Measurements from ENCODE around the gene EXT2.

The EXT2 gene

DNA sequence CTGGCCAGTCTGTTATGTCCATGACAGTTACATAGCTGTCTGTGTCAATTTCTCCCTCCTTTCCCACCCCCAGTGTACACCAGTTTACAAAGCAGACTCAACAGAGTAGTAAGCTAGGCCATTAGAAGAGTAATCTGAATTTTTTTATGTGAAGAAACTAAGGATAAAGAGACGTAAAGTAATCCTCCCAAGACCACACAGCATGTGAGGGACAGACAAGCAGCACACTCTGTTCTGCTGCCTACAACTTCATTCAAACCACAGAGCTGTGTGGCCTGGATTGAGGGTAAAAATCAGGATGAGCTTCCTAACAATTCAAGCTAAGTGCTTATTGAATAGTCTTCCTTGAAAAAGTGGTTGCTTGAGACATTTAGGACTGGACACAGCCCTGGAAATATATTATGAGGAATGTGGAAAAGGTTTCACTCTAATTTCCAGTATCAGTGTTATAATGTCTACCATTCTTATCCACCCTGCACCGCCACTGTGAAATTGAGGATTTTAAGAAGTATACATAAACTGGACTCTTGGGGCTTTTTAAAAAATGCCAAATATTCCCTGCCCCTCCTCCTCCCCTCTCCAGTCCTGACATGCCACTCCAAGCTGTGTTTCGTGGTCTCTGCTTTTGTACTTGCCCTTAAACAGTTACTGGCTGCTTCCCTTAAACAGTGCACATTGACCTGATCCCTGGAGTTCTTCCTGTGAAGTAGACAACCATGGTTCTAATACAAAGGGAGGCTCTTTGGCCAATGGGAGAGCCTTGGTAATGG lies 40.9 kb downstream of the EXT2 start:
- no peak for DNase-seq

- DNase-seq: no peak
These were observed 41.6 kb downstream of the EXT2 start for GRCh38 chr11:44137057-44137456.

GRCh38 chr11:44138286-44138685 lies 42.8 kb downstream of the EXT2 start:
- DNase-seq: no peak

GRCh38 chr11:44138980-44139379 lies 43.5 kb downstream of the EXT2 start:
- no peak for DNase-seq

DNA sequence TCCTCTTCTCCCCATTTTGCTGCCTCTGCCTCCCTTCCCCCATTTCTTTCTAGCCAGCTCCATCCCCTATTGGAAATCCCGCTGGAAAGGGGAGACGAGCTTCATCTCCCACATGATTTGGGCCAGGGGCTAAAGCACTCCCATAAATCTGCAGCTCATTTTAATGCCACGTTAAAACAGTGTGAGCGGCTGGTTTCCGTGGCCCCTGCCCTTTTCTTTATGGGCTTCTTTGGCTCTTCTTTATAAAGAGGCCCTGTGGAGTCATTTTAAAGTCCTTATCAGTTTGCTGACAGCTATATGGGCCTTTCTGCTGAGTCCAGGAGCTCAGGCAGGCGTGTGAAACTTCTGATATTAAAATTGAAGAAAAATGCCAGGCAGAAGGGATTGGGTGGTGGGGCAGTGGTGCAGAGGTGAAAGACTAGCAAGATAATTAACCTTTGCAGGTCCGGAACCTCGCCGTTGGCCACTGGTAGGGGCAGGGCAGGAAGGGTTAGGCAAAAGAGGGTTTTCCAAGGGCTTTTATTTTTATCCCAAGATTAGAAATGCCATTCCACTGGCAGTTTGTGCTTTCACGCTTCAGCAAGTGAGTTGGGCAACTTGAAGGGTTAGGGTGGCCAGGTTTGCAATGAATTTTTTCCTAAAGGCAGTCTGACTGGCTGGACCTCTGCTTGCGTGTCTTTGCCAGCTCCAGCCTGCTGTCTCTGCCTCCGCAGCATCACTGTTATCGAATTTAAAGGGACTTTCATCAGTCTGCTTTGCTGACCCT lies 44.3 kb downstream of the EXT2 start:
- DNase-seq: no peak

GRCh38 chr11:44140372-44140771 lies 44.9 kb downstream of the EXT2 start:
- no peak for DNase-seq

- no peak for DNase-seq
These were observed 45.3 kb downstream of the EXT2 start for GRCh38 chr11:44140805-44141204.

- DNase-seq: no peak
These were observed 48.8 kb downstream of the EXT2 start for GRCh38 chr11:44143987-44144909.

- DNase-seq: no peak
These were observed 49.7 kb downstream of the EXT2 start for GRCh38 chr11:44145011-44145775.

- no peak for DNase-seq
These were observed 51.5 kb downstream of the EXT2 start for GRCh38 chr11:44146931-44147330.

DNA sequence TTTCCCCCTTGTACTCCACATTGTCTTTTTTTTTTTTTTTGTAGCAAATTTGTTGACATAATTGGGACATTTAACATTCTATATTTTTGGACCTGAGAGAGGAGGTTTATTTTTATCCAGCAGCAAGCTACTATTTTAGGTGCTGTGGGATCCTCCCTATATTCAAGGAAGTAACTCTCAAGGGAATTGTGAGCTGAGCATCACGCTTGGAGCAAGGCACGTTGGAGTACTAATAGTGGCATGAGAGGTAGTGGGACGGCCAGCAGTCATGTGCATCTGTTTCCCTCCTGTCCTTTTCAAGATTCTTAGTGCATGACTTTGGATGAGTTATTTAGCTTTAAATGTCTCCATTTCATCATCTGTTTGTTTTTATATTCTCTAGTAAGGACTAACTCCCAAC lies 52.3 kb downstream of the EXT2 start:
- no peak for DNase-seq

GRCh38 chr11:44149651-44150050 lies 54.2 kb downstream of the EXT2 start:
- DNase-seq: no peak

DNA sequence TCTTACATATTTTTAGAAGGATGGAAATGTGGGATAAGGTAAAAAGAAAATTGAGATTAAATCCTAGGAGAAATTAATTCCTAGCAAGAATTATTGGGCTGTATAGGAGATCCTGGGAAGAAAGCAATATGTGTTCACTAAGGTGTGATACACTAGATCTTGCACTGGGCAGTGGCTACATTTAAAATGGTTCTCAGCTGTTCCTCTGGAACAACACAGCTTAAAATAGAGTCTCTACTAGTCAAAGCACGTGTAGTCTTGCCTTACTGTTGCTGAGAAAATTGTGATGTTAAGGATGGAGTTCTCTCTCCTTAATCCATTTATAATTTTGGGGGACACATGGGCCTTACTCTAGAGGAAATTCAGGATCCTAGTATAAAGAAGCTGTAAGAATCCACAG lies 54.9 kb downstream of the EXT2 start:
- no peak for DNase-seq

GRCh38 chr11:44157019-44157418 lies 61.5 kb downstream of the EXT2 start:
- DNase-seq: no peak

- no peak for DNase-seq
These were observed 62.9 kb downstream of the EXT2 start for GRCh38 chr11:44158384-44158783.

DNA sequence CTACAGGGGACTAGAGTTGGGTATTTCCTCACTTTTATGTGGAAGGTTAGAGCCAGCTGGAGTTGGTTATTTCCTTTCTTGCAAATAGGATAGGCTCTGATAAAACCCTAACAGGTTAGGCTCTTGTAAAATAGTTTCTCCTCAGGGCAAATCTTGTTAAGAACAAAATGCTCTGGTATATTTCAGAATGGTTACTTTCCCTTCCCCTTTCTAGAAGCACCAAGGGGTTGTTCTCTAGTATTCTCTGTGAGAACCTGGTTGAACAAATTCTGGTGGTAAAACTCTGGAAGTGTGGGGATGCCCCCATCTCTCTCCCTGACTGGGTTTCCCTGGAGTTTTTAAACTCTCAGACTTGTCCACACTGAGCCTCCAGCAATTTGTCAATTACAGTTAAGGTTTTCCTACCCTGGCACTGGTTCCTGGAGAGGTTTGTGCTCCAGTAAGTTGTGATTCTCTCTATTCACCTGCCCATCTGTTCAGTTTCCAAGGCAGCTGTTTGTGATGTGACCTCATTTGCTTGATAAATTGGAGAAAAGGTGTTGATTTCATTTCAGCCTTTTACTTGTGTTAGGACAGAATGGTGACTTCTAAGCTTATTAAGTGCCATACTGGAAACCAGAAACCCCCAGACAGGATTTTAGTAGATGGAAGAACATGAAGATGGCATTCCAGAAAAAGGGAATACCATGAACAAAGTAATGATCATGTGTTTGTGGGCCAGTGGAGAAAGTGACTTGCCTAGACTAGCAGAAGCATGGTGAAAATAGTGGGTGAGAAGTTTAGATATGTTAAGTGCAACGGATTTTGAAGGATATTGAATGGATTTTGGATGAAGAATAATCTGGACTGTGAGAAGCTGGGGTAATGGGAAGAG lies 64.6 kb downstream of the EXT2 start:
- no peak for DNase-seq

GRCh38 chr11:44162004-44162403 lies 66.5 kb downstream of the EXT2 start:
- no peak for DNase-seq

GRCh38 chr11:44162662-44163061 lies 67.2 kb downstream of the EXT2 start:
- no peak for DNase-seq

- no peak for DNase-seq
These were observed 70.0 kb downstream of the EXT2 start for GRCh38 chr11:44165432-44165831.

- DNase-seq: no peak
These were observed 71.6 kb downstream of the EXT2 start for GRCh38 chr11:44167046-44167445.

DNA sequence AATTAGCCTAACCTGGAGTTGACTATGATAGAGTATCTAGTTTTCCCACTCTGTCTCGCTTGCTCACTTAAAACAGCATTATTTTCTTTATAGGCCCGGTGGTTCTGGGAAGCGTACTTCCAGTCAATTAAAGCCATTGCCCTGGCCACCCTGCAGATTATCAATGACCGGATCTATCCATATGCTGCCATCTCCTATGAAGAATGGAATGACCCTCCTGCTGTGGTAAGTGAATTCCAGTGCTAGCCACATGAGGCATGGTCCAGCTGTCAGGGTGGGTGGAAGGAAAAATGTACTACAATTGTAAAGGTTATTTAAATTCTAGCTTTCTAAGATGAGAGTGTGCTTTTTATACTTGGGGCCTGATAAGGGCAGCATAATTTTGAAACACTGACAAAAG lies 76.0 kb downstream of the EXT2 start:
- no peak for DNase-seq

DNA sequence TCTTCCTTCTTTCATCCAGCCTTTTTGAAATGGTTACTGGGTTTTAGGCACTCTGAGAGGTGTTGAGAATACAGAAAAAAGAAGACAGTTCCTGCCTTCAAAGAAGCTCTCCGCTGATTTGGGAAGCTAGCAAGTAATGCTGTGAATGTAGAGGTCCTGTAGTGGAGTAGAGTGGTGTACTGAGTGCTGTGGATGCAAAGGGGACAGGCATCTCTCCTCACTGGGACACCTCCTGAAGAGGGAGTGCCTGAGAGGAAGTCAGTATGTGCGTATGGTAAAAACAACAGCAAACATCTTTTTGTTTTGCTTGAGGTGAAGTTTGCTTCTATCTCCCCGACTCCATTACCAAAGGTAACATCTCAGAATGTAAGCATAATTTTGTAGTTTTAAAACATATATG lies 77.5 kb downstream of the EXT2 start:
- no peak for DNase-seq

Measured in activated effector memory CD4-positive, alpha-beta T cell treated with anti-CD3 and anti-CD28 coated beads, Interleukin-2, amount 50 U/mL, for 16 hours (primary cell).